ENCODE results near the gene PALLD.

Gene PALLD

GRCh38 chr4:168633064-168633463 lies 136.2 kb downstream of the PALLD start:
- ATAC-seq (ENCODE audit: insufficient read depth, low read depth): no peak
- H2AFZ ChIP-seq (ENCODE audit: low read depth, low read length): no peak overlapping the region
- no peaks in the 10 kb centered on the region for H3K27me3 ChIP-seq (ENCODE audit: insufficient read depth, low read length, poor library complexity)
- H3K4me3 ChIP-seq (ENCODE audit: low read depth in 1 of 2, low read length in 2 of 2): no peak overlapping the region
- DNase-seq: no peak
- H3K27ac ChIP-seq (ENCODE audit: low read length): no peak overlapping the region
- H3K9ac ChIP-seq (ENCODE audit: low read depth, low read length): no peak overlapping the region
- no peaks in the 10 kb centered on the region for H3K36me3 ChIP-seq (ENCODE audit: insufficient read depth, low read length)
- H3K9me3 ChIP-seq (ENCODE audit: insufficient read depth, low read length, severe bottlenecking): no peaks in the 10 kb centered on the region
- H3K79me2 ChIP-seq (ENCODE audit: insufficient read depth, low read length): no peaks in the 10 kb centered on the region
- TF ChIP-seq EZH2 (IDR thresholded peaks at IDR 0.05; ENCODE audit: borderline replicate concordance, low read depth, low read length, severe bottlenecking) (no peak), CTCF (IDR thresholded peaks at IDR 0.05; ENCODE audit: borderline replicate concordance, extremely low read depth, low read length, poor library complexity, severe bottlenecking) (no peak)
- H3K4me2 ChIP-seq (ENCODE audit: insufficient read depth, low read length): no peak overlapping the region
- no peaks in the 10 kb centered on the region for H3K4me1 ChIP-seq (ENCODE audit: insufficient read depth, low read length)
- no peaks in the 10 kb centered on the region for H4K20me1 ChIP-seq (ENCODE audit: insufficient read depth, low read length)

DNA sequence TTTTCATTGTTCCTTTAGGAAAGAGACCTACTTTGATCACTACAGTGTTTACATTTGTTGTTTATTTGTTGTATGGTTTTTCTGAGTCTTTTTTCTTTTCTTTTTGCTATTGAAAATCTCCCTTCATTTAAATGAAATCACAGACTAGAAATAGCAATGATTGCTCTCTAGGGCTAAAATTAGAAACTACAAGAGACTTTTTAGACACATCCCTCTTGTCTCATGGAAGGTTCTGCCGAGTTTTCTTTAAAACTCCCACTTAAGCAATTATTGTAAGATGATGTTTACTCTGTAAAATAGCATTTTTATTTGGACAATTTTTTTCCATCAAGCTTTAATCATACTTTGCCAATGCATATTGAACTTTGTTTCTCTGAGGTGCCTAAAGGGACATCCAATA lies 136.6 kb downstream of the PALLD start:
- no peaks in the 10 kb centered on the region for H3K79me2 ChIP-seq (ENCODE audit: insufficient read depth, low read length)

GRCh38 chr4:168634276-168634802 lies 137.5 kb downstream of the PALLD start:
- Histone ChIP-seq H3K9me3 (ENCODE audit: insufficient read depth, low read length, severe bottlenecking) (no peaks in the 10 kb centered on the region), H4K20me1 (ENCODE audit: insufficient read depth, low read length) (no peaks in the 10 kb centered on the region), H3K4me3 (ENCODE audit: low read depth in 1 of 2, low read length in 2 of 2) (no peak overlapping the region), H3K9ac (ENCODE audit: low read depth, low read length) (no peak overlapping the region), H3K27ac (ENCODE audit: low read length) (no peak overlapping the region), H3K4me2 (ENCODE audit: insufficient read depth, low read length) (no peak overlapping the region), H3K4me1 (ENCODE audit: insufficient read depth, low read length) (no peaks in the 10 kb centered on the region), H3K79me2 (ENCODE audit: insufficient read depth, low read length) (no peaks in the 10 kb centered on the region), H3K36me3 (ENCODE audit: insufficient read depth, low read length) (no peaks in the 10 kb centered on the region), H3K27me3 (ENCODE audit: insufficient read depth, low read length, poor library complexity) (no peaks in the 10 kb centered on the region), H2AFZ (ENCODE audit: low read depth, low read length) (no peak overlapping the region)
- DNase-seq: no peak
- TF ChIP-seq CTCF (IDR thresholded peaks at IDR 0.05; ENCODE audit: borderline replicate concordance, extremely low read depth, low read length, poor library complexity, severe bottlenecking) (no peak), EZH2 (IDR thresholded peaks at IDR 0.05; ENCODE audit: borderline replicate concordance, low read depth, low read length, severe bottlenecking) (no peak)
- ATAC-seq (ENCODE audit: insufficient read depth, low read depth): peak; percentile 73

More for the DNA sequence above, 136.6 kb downstream of the PALLD start:
- TF ChIP-seq CTCF (IDR thresholded peaks at IDR 0.05; ENCODE audit: borderline replicate concordance, extremely low read depth, low read length, poor library complexity, severe bottlenecking): no peak
- TF ChIP-seq EZH2 (IDR thresholded peaks at IDR 0.05; ENCODE audit: borderline replicate concordance, low read depth, low read length, severe bottlenecking): no peak
- Histone ChIP-seq H3K27me3 (ENCODE audit: insufficient read depth, low read length, poor library complexity) (no peaks in the 10 kb centered on the region), H3K9ac (ENCODE audit: low read depth, low read length) (no peak overlapping the region), H3K4me1 (ENCODE audit: insufficient read depth, low read length) (no peaks in the 10 kb centered on the region), H3K4me3 (ENCODE audit: low read depth in 1 of 2, low read length in 2 of 2) (no peak overlapping the region), H3K9me3 (ENCODE audit: insufficient read depth, low read length, severe bottlenecking) (no peaks in the 10 kb centered on the region), H3K4me2 (ENCODE audit: insufficient read depth, low read length) (no peak overlapping the region), H2AFZ (ENCODE audit: low read depth, low read length) (no peak overlapping the region), H3K36me3 (ENCODE audit: insufficient read depth, low read length) (no peaks in the 10 kb centered on the region), H3K27ac (ENCODE audit: low read length) (no peak overlapping the region), H4K20me1 (ENCODE audit: insufficient read depth, low read length) (no peaks in the 10 kb centered on the region)
- DNase-seq (no peak), ATAC-seq (ENCODE audit: insufficient read depth, low read depth) (no peak)

GRCh38 chr4:168636040-168636439 lies 139.2 kb downstream of the PALLD start:
- Histone ChIP-seq H3K27me3 (ENCODE audit: insufficient read depth, low read length, poor library complexity) (no peaks in the 10 kb centered on the region), H3K4me1 (ENCODE audit: insufficient read depth, low read length) (no peaks in the 10 kb centered on the region), H3K36me3 (ENCODE audit: insufficient read depth, low read length) (no peaks in the 10 kb centered on the region), H3K4me2 (ENCODE audit: insufficient read depth, low read length) (no peak overlapping the region), H3K9me3 (ENCODE audit: insufficient read depth, low read length, severe bottlenecking) (no peaks in the 10 kb centered on the region), H4K20me1 (ENCODE audit: insufficient read depth, low read length) (no peaks in the 10 kb centered on the region), H3K27ac (ENCODE audit: low read length) (no peak overlapping the region), H3K9ac (ENCODE audit: low read depth, low read length) (no peak overlapping the region), H3K4me3 (ENCODE audit: low read depth in 1 of 2, low read length in 2 of 2) (no peak overlapping the region), H3K79me2 (ENCODE audit: insufficient read depth, low read length) (no peaks in the 10 kb centered on the region), H2AFZ (ENCODE audit: low read depth, low read length) (no peak overlapping the region)
- no peak for ATAC-seq (ENCODE audit: insufficient read depth, low read depth)
- TF ChIP-seq CTCF (IDR thresholded peaks at IDR 0.05; ENCODE audit: borderline replicate concordance, extremely low read depth, low read length, poor library complexity, severe bottlenecking) (no peak), EZH2 (IDR thresholded peaks at IDR 0.05; ENCODE audit: borderline replicate concordance, low read depth, low read length, severe bottlenecking) (no peak)
- no peak for DNase-seq
